ENCODE results near the gene PPP4R1. TPM values are rescaled to one million over a fixed set of nuclear protein-coding genes. Genes with fewer than 3 reads are reported as not detected.

PPP4R1 gene
- total RNA-seq, 1 experiment from 2014 or later: 85.8 TPM

DNA sequence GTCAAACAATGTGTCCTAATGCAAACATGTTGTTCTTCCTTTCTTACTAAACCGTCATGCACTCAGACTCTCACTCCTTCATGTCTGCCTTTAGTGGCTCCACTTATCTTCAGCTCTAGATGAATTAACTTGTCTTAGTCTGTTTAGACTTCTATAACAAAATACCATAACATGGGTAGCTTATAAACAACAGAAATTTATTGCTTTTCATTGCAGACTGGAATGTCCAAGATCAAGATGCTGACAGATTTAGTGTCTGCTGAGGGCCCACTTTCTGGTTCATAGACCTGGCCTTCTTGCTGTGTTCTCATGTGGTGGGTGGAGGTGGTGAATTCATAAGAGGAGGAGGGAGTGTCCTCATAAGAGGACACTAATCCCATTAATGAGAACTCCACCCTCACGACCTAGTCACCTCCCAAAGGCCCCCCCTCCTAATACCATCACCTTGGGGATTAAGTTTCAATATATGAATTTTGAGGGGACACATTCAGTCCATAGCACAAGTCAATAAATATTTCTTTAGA lies 106.7 kb downstream of the PPP4R1 start:
- Histone ChIP-seq H3K4me3 (ENCODE audit: insufficient read depth, low read depth, low read length) (no peak overlapping the region), H3K27me3 (ENCODE audit: control insufficient read depth, insufficient read depth, low read length) (no peaks in the 10 kb centered on the region), H3K36me3 (replicated peaks; ENCODE audit: control insufficient read depth, insufficient read depth, low read length) (no peaks in the 10 kb centered on the region)
- no peak for DNase-seq

DNA sequence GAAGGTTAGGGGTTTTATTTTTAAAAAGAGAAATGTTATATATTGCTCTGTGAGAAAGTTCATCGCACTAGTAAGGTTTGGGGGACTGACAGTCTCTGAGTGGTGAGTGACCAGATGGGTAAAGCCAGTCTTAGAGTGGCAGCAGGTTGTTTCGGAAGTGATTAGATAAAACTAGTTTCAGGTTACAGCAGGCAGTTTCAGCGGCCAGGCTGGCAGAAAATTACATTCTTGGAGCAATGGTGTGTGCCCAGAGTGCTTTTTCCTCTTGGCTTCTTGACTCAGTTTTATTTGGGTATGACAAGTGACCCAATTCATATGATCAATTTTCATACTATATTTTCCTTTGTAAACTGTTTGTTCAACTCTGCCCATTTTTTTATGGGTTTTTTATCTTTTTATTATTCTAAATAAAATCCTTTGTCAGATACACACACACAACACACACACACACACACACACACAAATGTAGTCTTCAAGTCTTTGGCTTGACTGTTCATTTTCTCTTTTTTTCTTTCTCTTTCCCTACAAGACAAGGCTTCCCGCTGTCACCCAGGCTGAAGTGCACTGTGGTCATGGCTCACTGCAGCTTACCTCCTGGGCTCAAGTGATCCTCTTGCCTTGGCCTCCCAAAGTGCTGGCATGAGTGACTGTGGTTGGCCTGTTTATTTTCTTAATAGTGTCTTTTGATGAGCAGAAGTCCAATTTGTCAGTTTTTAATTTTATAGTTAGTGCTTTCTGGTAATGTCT lies 108.1 kb downstream of the PPP4R1 start:
- DNase-seq: no peak
- Histone ChIP-seq H3K27me3 (ENCODE audit: control insufficient read depth, insufficient read depth, low read length) (no peaks in the 10 kb centered on the region), H3K4me3 (ENCODE audit: insufficient read depth, low read depth, low read length) (no peak overlapping the region), H3K36me3 (replicated peaks; ENCODE audit: control insufficient read depth, insufficient read depth, low read length) (no peaks in the 10 kb centered on the region)

Other genes with a start within 250 kb of the PPP4R1 start
- 59.1 and 74.5 TPM in 2 replicates for gene RALBP1, start 139.0 kb downstream of the PPP4R1 start, total RNA-seq (2014; rRNA removed; shearing (Covaris generic))
- gene RAB31, start 93.7 kb upstream of the PPP4R1 start, total RNA-seq (2014; rRNA removed; shearing (Covaris generic)): 29.6 and 29.7 TPM in 2 replicates